Smooth muscle cell (in vitro differentiated cells): ENCODE data around the gene AUH. TPM values are rescaled to one million over a fixed set of nuclear protein-coding genes. Genes with fewer than 3 reads are reported as not detected.

Experiments
- DNase-seq: peaks from one replicate; lab custom pipeline; 2025; ENCODE audit not compliant: unreplicated experiment; lab: John Stamatoyannopoulos, UW
- H2AFZ ChIP-seq: fragments of 200-600 bp; sonication (generic); 2 replicates; pipeline ENCODE4 v1.6.0; 2016; ENCODE audit warnings: antibody characterized with exemption, low read depth, mild to moderate bottlenecking
- H3F3A ChIP-seq: fragments of 200-600 bp; sonication (generic); 2 replicates; pipeline ENCODE4 v1.6.0; 2017; ENCODE audit warnings: antibody characterized with exemption, low read depth
- H3K27ac ChIP-seq: fragments of 200-600 bp; sonication (generic); 2 replicates; pipeline ENCODE4 v1.5.1; 2016; ENCODE audit warnings: low read depth, mild to moderate bottlenecking
- H3K27me3 ChIP-seq: fragments of 200-600 bp; sonication (generic); 2 replicates; pipeline ENCODE4 v1.6.1; 2016; ENCODE audit warnings: low read depth, mild to moderate bottlenecking
- H3K36me3 ChIP-seq: fragments of 200-600 bp; sonication (generic); 2 replicates; pipeline ENCODE4 v1.5.1; 2016; ENCODE audit warnings: low read depth
- H3K4me1 ChIP-seq: fragments of 200-600 bp; sonication (generic); 2 replicates; pipeline ENCODE4 v1.5.1; 2016; ENCODE audit warnings: low read depth
- H3K4me2 ChIP-seq: fragments of 200-600 bp; sonication (generic); 2 replicates; pipeline ENCODE4 v1.6.0; 2016; ENCODE audit warnings: mild to moderate bottlenecking
- H3K4me3 ChIP-seq: fragments of 200-600 bp; sonication (generic); 2 replicates; pipeline ENCODE4 v1.5.1; 2016; ENCODE audit warnings: mild to moderate bottlenecking
- H3K79me2 ChIP-seq: fragments of 200-600 bp; sonication (generic); 2 replicates; pipeline ENCODE4 v1.6.0; 2016; ENCODE audit warnings: low read depth, mild to moderate bottlenecking
- H3K9ac ChIP-seq: fragments of 200-600 bp; sonication (generic); 2 replicates; pipeline ENCODE4 v1.6.0; 2016; ENCODE audit warnings: low read depth
- H3K9me3 ChIP-seq: fragments of 200-600 bp; sonication (generic); replicated peaks from 2 replicates; pipeline ENCODE4 v1.5.1; 2016; ENCODE audit warnings: low read depth
- H4K20me1 ChIP-seq: fragments of 200-600 bp; sonication (generic); 2 replicates; pipeline ENCODE4 v1.6.0; 2016; ENCODE audit warnings: low read depth
- CTCF ChIP-seq: fragments of 200-600 bp; sonication (generic); IDR thresholded peaks from 2 replicates; pipeline ENCODE4 v1.5.1; 2017; ENCODE audit warnings: borderline replicate concordance, mild to moderate bottlenecking, antibody characterized with exemption; ENCODE audit not compliant: insufficient read depth, poor library complexity, severe bottlenecking
- whole genome bisulfite sequencing: methylation state at CpG from one replicate; pipeline ENCODE4 v1.1.7; 2016; ENCODE audit warnings: low lambda C conversion rate; 5-methylcytosine and 5-hydroxymethylcytosine counted together
- polyA plus RNA-seq: library from polyadenylated mRNA; unstranded; fragments of >200 nt; fragmentation: Nextera tagmentation; extraction: Ambion mirVana; gene quantifications from 2 replicates; pipeline ENCODE4 v1.2.1, GENCODE V29; 2016
- total RNA-seq: library from RNA; depleted of rRNA; stranded (reverse); fragments of >200 nt; gene quantifications from 2 replicates; pipeline ENCODE4 v1.2.3, GENCODE V29; 2014

Gene AUH
- total RNA-seq (8.7 and 17.9 TPM in 2 replicates), polyA plus RNA-seq (7.6 and 8.7 TPM in 2 replicates)

- under 1% methylated on average over 66 of the region's 82 CpGs for WGBS
- Histone ChIP-seq H3K36me3 (no peaks in the 10 kb centered on the region), H3K79me2 (peaks cover 33% of the 10 kb centered on the region)
These were observed at the start of gene AUH for GRCh38 chr9:91361291-91362050. TSS of gene AUH (minus strand) at chr9:91361918. CDS start at chr9:91361889, 29 bp downstream.

DNA sequence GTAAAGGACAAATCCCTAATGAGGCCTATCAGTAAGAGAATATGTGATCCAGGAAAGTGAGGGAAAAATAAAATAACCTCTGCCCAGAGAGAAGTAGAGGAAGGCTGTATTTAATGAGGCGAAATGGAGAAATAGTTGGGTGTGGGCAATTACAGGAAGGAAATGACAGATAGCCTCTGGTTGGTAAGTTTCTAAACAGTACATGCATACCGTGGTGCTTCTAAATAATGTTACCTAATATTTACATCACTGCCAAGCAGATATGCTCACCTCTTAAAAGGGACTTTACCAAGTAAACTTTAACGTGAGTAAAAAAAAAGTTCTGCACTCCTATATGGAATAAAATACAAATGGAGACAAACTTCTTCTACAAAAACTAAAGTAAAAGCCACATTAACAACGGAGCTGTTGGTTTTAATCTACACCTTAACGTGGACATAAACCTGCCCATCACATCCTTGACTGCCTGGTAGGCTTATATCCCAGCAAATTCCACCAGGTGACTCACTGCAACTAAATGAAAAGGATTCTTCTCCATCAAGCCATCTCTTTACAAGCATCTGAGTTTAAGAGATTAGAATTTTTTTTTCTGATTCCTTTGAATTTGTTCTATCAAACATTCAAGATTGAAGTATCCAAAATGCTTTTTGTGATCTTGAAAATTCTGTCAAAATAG, 49.5 kb upstream of the AUH start:
- H3K4me3 ChIP-seq: no peak overlapping the region
- WGBS: 65% methylated on average over 5 of the region's 5 CpGs
- H3K27ac ChIP-seq: peak overlapping the region; percentile 32
- H3K79me2 ChIP-seq: peaks cover 78% of the 10 kb centered on the region
- H3K9me3 ChIP-seq: no peaks in the 10 kb centered on the region
- peaks cover 10% of the 10 kb centered on the region for H3K36me3 ChIP-seq
- peaks cover 28% of the 10 kb centered on the region for H3F3A ChIP-seq
- DNase-seq: no peak
- H3K27me3 ChIP-seq: no peaks in the 10 kb centered on the region
- no peak overlapping the region for H2AFZ ChIP-seq
- H3K4me2 ChIP-seq: peak overlapping the region; percentile 50
- peaks cover 100% of the 10 kb centered on the region for H4K20me1 ChIP-seq
- TF ChIP-seq CTCF: no peak
- no peaks in the 10 kb centered on the region for H3K4me1 ChIP-seq
- H3K9ac ChIP-seq: no peak overlapping the region

More at GRCh38 chr9:91361291-91362050, at the start of gene AUH:
- Histone ChIP-seq H3F3A (no peaks in the 10 kb centered on the region), H3K4me3 (peak within 1 kb of the TSS; percentile 87), H3K9ac (peak within 1 kb of the TSS; percentile 93), H3K27ac (peak within 1 kb of the TSS; percentile 59), H3K27me3 (no peaks in the 10 kb centered on the region), H4K20me1 (no peaks in the 10 kb centered on the region), H2AFZ (peak within 1 kb of the TSS; percentile 100), H3K9me3 (no peaks in the 10 kb centered on the region), H3K4me1 (peaks cover 4% of the 10 kb centered on the region), H3K4me2 (peak within 1 kb of the TSS; percentile 98)
- TF ChIP-seq CTCF: no peak
- DNase-seq: peak; percentile 57

GRCh38 chr9:91410161-91410560, 48.4 kb upstream of the AUH start:
- Histone ChIP-seq H2AFZ (no peak overlapping the region), H3K4me3 (no peak overlapping the region), H3K4me2 (no peak overlapping the region), H4K20me1 (peaks cover 89% of the 10 kb centered on the region), H3K36me3 (peaks cover 10% of the 10 kb centered on the region), H3K79me2 (peaks cover 67% of the 10 kb centered on the region), H3K9me3 (no peaks in the 10 kb centered on the region), H3F3A (peaks cover 31% of the 10 kb centered on the region), H3K27me3 (no peaks in the 10 kb centered on the region), H3K9ac (no peak overlapping the region), H3K4me1 (no peaks in the 10 kb centered on the region), H3K27ac (no peak overlapping the region)
- WGBS: 96% methylated on average over 12 of the region's 12 CpGs
- no peak for DNase-seq
- TF ChIP-seq CTCF: no peak
